ENCODE results near the gene PSG1.
"Not testable (repeated sequence)": the region's sequence is repeated elsewhere in the genome, so short reads cannot be mapped to it uniquely, and the experiment has no call there.

PSG1 gene

GRCh38 chr19:42879613-42880012 lies at the start of gene PSG1:
TSS of gene PSG1 (minus strand) at chr19:42879713. CDS start at chr19:42879581, 132 bp downstream.
- DNase-seq, result no peak

DNA sequence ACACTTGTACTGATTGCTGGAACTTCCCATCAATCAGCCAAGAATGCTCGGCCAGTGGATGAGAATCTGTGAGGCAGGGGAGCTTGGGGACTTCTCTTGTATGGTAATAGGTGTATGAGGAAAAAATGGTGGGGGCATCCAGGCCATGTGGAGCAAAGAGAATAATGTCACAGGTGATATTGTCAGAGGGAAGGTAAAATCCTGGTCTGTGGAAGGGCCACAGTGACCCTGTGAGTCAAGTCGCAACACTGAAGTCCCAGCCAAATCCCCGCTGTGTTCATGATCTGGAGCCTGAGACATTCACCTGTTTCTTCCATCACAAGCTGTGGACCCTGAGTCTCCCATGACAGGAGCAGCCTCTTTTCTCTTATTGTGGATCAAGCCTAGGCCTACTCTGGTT lies 49.4 kb upstream of the PSG1 start:
- DNase-seq, result no peak

DNA sequence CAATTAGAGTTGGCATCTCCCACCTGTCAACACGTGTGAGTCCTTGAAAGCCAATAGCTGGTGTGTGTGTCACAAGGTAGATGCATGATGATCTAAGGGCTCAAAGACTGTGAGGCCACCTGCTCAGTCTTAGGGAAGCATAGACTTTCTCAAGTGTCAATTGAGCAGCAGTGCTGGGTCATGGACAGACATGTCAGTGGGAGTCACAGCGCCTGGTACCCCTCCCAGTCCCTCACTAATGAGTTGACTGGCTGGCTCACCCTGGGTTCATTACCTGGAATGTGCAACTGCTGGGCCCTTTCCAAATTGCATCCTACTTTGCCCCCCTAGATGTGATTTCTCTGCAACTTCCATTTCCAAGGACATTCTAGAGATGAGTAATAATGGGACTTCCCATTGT lies 47.3 kb upstream of the PSG1 start:
- no peak for DNase-seq

GRCh38 chr19:42923106-42923505 lies 43.6 kb upstream of the PSG1 start:
- not testable (repeated sequence) for DNase-seq

- not testable (repeated sequence) for DNase-seq
Observed at GRCh38 chr19:42920971-42921370, 41.5 kb upstream of the PSG1 start.

DNA sequence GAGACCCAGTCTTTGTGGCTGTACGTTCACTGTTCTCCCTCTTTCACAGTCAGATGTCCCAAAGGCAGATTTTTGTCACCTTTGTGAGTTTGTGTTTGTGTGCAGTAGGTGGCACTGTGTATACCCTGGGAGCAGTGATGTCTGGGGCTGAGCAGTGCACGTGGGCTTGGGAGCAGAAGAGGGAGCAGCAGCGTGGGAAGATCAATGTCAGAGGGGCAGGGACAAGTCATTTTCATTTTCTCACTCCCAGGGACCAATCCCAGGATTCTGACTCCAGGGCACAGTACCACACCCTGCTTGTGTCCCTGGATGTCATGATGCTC lies 40.2 kb upstream of the PSG1 start:
- no peak for DNase-seq

GRCh38 chr19:42919070-42919756 lies 39.7 kb upstream of the PSG1 start:
- DNase-seq, result not testable (repeated sequence)

DNA sequence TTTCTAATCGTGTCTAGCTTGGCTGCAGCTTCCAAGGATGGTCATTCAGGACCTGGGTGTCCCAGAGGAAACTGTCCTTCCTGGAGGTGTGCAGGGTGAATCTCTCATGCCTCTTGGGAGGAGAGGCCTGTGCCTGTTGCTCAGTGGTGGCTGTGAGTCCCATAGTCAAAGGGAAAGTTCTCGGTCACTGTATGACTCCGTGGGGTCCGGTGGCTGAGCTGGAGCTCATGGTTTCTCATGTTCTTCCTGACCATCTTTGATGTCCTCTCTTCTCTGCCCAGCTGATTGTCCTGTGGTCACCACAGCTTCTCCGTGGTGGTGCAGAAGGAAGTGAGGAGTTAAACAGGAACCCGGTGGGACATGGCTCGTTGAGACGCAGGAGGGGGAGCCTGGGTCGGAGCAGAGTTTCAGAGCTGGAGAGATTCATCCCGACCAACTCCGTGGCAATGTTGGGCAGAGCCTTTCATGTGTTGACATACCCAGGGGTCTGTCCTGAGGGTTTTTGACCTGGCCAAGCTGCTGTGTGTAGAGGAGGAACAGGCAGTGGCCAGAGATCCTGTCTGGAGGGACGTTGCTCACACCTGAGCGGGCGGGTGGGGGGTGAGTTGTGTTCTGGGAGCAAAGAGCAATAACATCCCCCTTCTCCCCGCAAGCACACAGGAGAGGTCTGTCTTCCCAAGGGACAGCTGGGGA lies 39.0 kb upstream of the PSG1 start:
- DNase-seq, result not testable (repeated sequence)

GRCh38 chr19:42917634-42918033 lies 38.1 kb upstream of the PSG1 start, which contains the start of gene PSG6:
TSS of gene PSG6 (minus strand) at chr19:42917894. CDS start at chr19:42917792, 102 bp downstream.
- not testable (repeated sequence) for DNase-seq

DNA sequence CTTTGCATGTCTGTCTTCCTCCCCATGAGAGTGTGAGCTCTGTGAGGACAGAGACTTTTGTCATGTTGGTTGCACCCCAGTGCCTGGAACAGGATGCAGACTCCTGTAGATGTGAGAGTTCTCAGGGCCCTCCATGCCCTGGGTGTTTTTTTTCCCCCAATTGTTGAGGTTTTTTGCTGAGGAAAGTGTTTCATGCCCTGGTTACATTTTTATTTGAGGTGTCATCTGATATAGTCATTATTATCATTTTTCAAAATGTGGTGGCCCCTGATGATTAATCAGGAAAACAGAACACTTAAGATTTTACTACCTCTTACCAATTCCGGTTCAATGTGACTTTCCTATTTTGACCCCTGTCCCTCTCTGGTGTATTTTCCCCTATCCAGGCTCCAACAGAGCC lies 37.4 kb upstream of the PSG1 start:
- DNase-seq, result not testable (repeated sequence)

DNA sequence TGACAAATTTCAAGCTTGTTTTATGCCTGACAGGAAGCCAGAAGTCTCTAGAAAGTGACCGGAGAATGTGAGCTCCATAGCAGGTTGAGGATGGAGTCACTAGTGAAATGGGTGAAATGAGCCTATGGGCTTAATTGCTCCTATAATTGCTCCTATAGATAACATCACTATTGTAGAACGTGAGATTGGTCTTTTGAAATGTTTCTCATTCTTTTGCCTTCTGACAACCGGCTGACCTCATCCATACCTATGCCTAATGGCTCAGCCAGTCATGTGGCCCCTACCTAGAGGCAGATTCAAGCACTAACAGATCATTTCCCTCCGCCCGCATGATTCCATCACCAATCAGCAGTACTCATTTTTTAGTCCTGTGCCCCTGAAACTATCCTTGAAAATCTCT lies 34.0 kb upstream of the PSG1 start:
- DNase-seq, result not testable (repeated sequence)

- DNase-seq, result not testable (repeated sequence)
Observed at GRCh38 chr19:42912941-42913340, 33.4 kb upstream of the PSG1 start.

GRCh38 chr19:42911731-42912130 lies 32.2 kb upstream of the PSG1 start:
- DNase-seq, result not testable (repeated sequence)

DNA sequence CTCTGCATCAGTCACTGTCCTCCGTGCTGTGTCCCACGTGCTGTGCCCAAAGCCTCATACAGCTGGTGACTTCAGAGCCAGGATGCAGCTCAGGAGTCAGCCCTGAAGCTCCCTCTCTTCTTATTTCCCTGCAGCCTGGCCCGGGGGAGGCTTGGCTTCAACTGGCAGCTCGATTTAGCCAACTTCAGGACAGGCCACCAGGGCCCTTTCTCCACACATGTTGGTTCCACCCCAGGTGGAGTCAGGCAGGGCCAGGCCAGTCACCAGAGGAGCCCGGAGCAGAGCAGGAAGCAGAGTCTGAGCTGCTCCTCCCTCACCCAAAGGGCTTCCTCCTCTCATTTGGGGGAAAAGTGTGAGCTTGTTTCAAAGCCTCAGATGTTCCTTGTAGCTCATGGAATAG lies 26.6 kb upstream of the PSG1 start:
- DNase-seq, result not testable (repeated sequence)

DNA sequence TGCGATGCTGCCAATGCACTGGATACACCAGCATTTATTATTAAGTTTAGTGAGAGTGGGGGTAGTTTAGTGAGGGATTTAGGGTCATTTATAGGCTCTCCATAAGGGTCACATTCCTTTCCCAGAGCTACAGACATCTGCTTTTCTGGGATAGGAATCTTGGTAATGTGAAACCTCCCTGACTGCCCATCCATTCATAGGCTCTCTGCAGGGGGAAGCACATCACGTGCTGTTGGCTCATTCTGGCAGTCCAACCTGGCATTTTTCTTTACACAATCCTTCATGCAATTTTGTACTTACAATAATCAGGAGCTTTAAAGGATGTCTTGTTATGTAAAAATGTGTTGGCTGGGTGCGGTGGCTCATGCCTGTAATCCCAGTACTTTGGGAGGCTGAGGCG lies 21.0 kb upstream of the PSG1 start:
- DNase-seq, result not testable (repeated sequence)

GRCh38 chr19:42899674-42900073 lies 20.2 kb upstream of the PSG1 start:
- not testable (repeated sequence) for DNase-seq

- not testable (repeated sequence) for DNase-seq
Observed at GRCh38 chr19:42899110-42899509, 19.6 kb upstream of the PSG1 start.

GRCh38 chr19:42898656-42899055 lies 19.1 kb upstream of the PSG1 start:
- not testable (repeated sequence) for DNase-seq

- DNase-seq, result not testable (repeated sequence)
Observed at GRCh38 chr19:42897729-42898128, 18.2 kb upstream of the PSG1 start.

GRCh38 chr19:42890446-42890845 lies 10.9 kb upstream of the PSG1 start:
- DNase-seq, result not testable (repeated sequence)

DNA sequence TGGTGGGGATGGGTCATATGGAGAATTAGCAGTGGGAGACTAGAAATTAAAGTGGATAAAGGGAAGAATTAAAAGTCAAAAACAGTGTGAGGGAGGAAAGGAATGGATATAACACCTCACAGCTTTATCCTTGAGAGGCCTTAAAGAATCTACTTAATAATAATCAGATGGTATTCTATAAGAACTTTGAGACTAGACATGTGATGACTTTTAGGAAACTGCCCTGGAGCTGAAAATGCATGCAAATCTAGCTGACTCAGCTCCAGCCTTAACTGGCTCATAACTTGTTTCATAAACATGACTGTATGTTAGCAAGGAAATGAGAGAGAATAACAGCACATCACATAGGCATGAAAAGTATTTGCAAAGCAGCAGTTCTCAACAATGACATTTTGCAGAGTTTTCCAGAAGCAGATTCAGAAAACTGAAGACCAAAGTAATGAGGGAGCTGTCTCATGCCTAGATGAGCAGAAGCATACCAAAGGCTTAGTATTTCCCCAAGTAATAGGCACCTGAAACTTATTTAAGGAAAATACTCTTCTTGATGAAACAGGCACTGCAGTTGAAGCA lies 8.4 kb upstream of the PSG1 start:
- DNase-seq, result not testable (repeated sequence)

GRCh38 chr19:42882730-42883129 lies 3.2 kb upstream of the PSG1 start:
- DNase-seq, result not testable (repeated sequence)

GRCh38 chr19:42882010-42882409 lies 2.5 kb upstream of the PSG1 start:
- DNase-seq, result not testable (repeated sequence)

DNA sequence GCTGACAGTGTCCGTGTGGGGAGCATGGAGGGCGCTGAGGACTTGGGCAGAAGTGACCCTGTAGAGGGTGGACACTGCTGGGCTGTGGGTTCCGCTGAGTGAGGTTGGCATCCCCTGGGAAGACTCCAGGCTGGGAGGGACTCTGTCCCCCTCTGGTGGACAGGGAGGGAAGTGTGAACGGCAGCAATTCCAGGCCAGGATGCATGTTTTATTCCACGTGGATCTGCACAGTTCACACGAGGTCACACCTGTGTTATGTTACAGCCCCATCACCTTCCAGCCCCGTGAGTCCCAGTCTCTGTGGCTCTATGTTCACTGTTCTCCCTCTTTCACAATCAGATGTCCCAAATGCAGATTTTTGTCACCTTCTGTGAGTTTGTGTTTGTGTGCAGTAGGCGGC lies 1.8 kb upstream of the PSG1 start:
- DNase-seq, result not testable (repeated sequence)

All from activated effector memory CD4-positive, alpha-beta T cell treated with Interleukin-2 at 50 U/mL for 16 hours (primary cell).